CD4-positive, alpha-beta T cell (primary cell): Measurements from ENCODE around the gene CADM4. TPM values are rescaled to one million over a fixed set of nuclear protein-coding genes. Genes with fewer than 3 reads are reported as not detected.
A peak's percentile ranks its signal among the peaks of the same experiment; 100 is the strongest.

Experiments
- ATAC-seq: fragments of 200-7000 bp; cut with Tn5 transposase; one replicate; pipeline ENCODE4 v1.10.0; 2022; ENCODE audit warnings: mild to moderate bottlenecking; ENCODE audit not compliant: poor library complexity
- CTCF ChIA-PET: fragments of 350-600 bp; sonication (Branson Sonifier 250); formaldehyde crosslinking; loops from one replicate; lab custom pipeline; 2021; ENCODE audit warnings: antibody characterized with exemption, inconsistent platforms; lab: Charles Lee
- POLR2A ChIA-PET: fragments of 350-600 bp; sonication (Branson Sonifier 250); formaldehyde crosslinking; loops from one replicate; lab custom pipeline; 2021; ENCODE audit warnings: antibody characterized with exemption, inconsistent platforms; lab: Charles Lee
- DNase-seq, 14 experiments: peaks; one replicate each; pipeline ENCODE4 v3.0.0-alpha.2; 2013 to 2020; ENCODE audit warnings: mixed read lengths in 2 of 14
- H3K27ac ChIP-seq, 2 donors: one replicate each; pipeline versions ENCODE4 v1.5.1 to v1.7.0; 2013; ENCODE audit warnings: low read length in 2 of 2, low read depth in 1 of 2, mild to moderate bottlenecking in 1 of 2
- H3K27me3 ChIP-seq, 2 experiments: 1 replicate in 1 of 2; 2 replicates in 1 of 2; pipeline versions ENCODE4 v1.6.1 to v1.7.0; 2013; ENCODE audit warnings: low read length in 2 of 2, control low read depth in 1 of 2, mild to moderate bottlenecking in 1 of 2, moderate library complexity in 1 of 2; ENCODE audit not compliant: insufficient read depth in 2 of 2, control insufficient read depth in 1 of 2
- H3K36me3 ChIP-seq: one replicate; pipeline ENCODE4 v1.6.1; 2013; ENCODE audit warnings: low read length, control low read depth; ENCODE audit not compliant: insufficient read depth
- H3K4me1 ChIP-seq: one replicate; pipeline ENCODE4 v1.6.1; 2013; ENCODE audit warnings: low read length, control low read depth; ENCODE audit not compliant: insufficient read depth
- H3K4me3 ChIP-seq: one replicate; pipeline ENCODE4 v1.5.1; 2013; ENCODE audit warnings: mild to moderate bottlenecking, low read length, moderate library complexity
- H3K9me3 ChIP-seq, 2 experiments: 1 replicate in 1 of 2; 2 replicates in 1 of 2; pipeline versions ENCODE4 v1.6.1 to v1.7.0; 2013; ENCODE audit warnings: low read length in 2 of 2, mild to moderate bottlenecking in 2 of 2, control low read depth in 1 of 2, moderate library complexity in 1 of 2; ENCODE audit not compliant: control insufficient read depth in 1 of 2, insufficient read depth in 1 of 2
- H3K27ac Mint-ChIP-seq: one replicate; pipeline ENCODE4 v1.8.0; 2020; ENCODE audit warnings: mixed read lengths
- H3K27me3 Mint-ChIP-seq: one replicate; pipeline ENCODE4 v1.8.0; 2021; ENCODE audit warnings: mixed read lengths
- H3K36me3 Mint-ChIP-seq: one replicate; pipeline ENCODE4 v1.8.0; 2021; ENCODE audit warnings: low read depth, mixed read lengths
- H3K4me1 Mint-ChIP-seq: one replicate; pipeline ENCODE4 v1.8.0; 2021; ENCODE audit warnings: low read depth, mixed read lengths
- H3K4me3 Mint-ChIP-seq: one replicate; pipeline ENCODE4 v1.8.0; 2020; ENCODE audit warnings: mild to moderate bottlenecking, mixed read lengths
- H3K9me3 Mint-ChIP-seq: one replicate; pipeline ENCODE4 v1.8.0; 2020; ENCODE audit warnings: mixed read lengths
- intact Hi-C, 2 experiments: fragments of 100-400 bp; cut with DNase I in 1 of 2; cut with micrococcal nuclease in 1 of 2; formaldehyde crosslinking; loops; one replicate each; pipeline versions ENCODE4 v1.15.1 to v1.9.0; 2023 to 2025; cut with DNase I, micrococcal nuclease
- total RNA-seq, 174 experiments: library from RNA in 2 of 174; stranded (reverse) in 2 of 174; gene quantifications; one replicate each; pipeline ENCODE4 v1.2.3 and lab custom pipeline; 2021 to 2026
- TF ChIP-seq, protein P1 (sequence below): fragments of 200-600 bp; IDR thresholded peaks from one replicate; pipeline ENCODE4 v1.8.0; 2022; ENCODE audit warnings: antibody characterized with exemption, mild to moderate bottlenecking

Gene CADM4
- total RNA-seq, 2 experiments from 2014 or later, result 0.28 to 0.36 TPM

DNA sequence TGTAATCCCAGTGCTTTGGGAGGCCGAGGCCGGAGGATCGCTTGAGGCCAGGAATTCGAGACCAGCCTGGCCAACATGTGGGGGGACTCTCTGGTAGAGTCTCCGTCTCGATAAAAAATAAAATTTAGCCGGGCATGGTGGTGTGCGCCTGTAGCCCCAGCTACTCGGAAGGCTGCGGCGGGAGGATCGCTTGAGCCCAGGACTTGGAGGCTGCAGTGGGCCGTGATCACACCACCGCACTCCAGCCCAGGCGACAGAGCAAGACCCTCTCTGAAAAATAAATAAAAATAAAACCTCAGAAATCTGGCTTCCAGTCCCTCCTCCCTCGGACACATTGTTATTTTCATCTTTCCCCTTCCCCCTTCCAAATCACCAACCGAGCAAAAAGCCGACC lies 44.0 kb downstream of the CADM4 start:
- TF ChIP-seq, protein P1, sequence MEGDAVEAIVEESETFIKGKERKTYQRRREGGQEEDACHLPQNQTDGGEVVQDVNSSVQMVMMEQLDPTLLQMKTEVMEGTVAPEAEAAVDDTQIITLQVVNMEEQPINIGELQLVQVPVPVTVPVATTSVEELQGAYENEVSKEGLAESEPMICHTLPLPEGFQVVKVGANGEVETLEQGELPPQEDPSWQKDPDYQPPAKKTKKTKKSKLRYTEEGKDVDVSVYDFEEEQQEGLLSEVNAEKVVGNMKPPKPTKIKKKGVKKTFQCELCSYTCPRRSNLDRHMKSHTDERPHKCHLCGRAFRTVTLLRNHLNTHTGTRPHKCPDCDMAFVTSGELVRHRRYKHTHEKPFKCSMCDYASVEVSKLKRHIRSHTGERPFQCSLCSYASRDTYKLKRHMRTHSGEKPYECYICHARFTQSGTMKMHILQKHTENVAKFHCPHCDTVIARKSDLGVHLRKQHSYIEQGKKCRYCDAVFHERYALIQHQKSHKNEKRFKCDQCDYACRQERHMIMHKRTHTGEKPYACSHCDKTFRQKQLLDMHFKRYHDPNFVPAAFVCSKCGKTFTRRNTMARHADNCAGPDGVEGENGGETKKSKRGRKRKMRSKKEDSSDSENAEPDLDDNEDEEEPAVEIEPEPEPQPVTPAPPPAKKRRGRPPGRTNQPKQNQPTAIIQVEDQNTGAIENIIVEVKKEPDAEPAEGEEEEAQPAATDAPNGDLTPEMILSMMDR, result no peak
- Histone ChIP-seq H3K4me1 (peaks cover 44% of the 10 kb centered on the region), H3K27ac (peak overlapping the region; percentile 97), H3K9me3 (no peaks in the 10 kb centered on the region), H3K36me3 (peaks cover 35% of the 10 kb centered on the region), H3K4me3 (peak overlapping the region; percentile 73), H3K27me3 (no peaks in the 10 kb centered on the region)
- ChIA-PET POLR2A (interaction anchor here (0.9 to 3.3 kb wide), 19 partner anchors 9 to 204 kb away, joined by 3 to 52 read pairs (median 5); partner anchors contain the start of genes PHLDB3, PINLYP, SMG9 and XRCC1), CTCF (interaction anchor here (0.8 to 5.8 kb wide), 11 partner anchors 11 to 214 kb away, joined by 3 to 122 read pairs (median 7); partner anchors contain the start of gene XRCC1)
- Mint-ChIP-seq H3K27ac (peak overlapping the region; percentile 100), H3K9me3 (no peaks in the 10 kb centered on the region), H3K4me1 (peaks cover 47% of the 10 kb centered on the region), H3K27me3 (no peaks in the 10 kb centered on the region), H3K36me3 (peaks cover 61% of the 10 kb centered on the region), H3K4me3 (peak overlapping the region; percentile 96)
- ATAC-seq (peak; percentile 8), DNase-seq (peak in 2 of 14 experiments; percentile 9 to 17)
- intact Hi-C loops, result loop anchor here in 1 of 2 experiments (1.0 to 5.0 kb wide), 4 partner anchors 17 to 148 kb away; no protein-coding TSS in a partner anchor

GRCh38 chr19:43594710-43595604 lies 44.7 kb downstream of the CADM4 start:
- H3K27ac Mint-ChIP-seq, result peak overlapping the region; percentile 100
- no peaks in the 10 kb centered on the region for H3K9me3 Mint-ChIP-seq
- Histone ChIP-seq H3K4me1 (peaks cover 44% of the 10 kb centered on the region), H3K9me3 (no peaks in the 10 kb centered on the region), H3K36me3 (peaks cover 31% of the 10 kb centered on the region), H3K27ac (peak overlapping the region; percentile 97), H3K4me3 (peak overlapping the region; percentile 73), H3K27me3 (no peaks in the 10 kb centered on the region)
- peak; percentile 60 to 92 (median 70) for DNase-seq
- POLR2A ChIA-PET, result interaction anchor here (0.5 to 3.3 kb wide), 21 partner anchors 10 to 701 kb away, joined by 3 to 52 read pairs (median 4); partner anchors contain the start of genes PHLDB3, PINLYP, SMG9 and XRCC1
- TF ChIP-seq, protein P1, result peak; percentile 83
- intact Hi-C loops, result loop anchor here (1.0 to 5.0 kb wide), 7 partner anchors 17 to 148 kb away; partner anchors contain the start of gene ZNF575 (in 1 of the 2)
- H3K27me3 Mint-ChIP-seq, result no peaks in the 10 kb centered on the region
- H3K4me3 Mint-ChIP-seq, result peak overlapping the region; percentile 96
- peaks cover 50% of the 10 kb centered on the region for H3K4me1 Mint-ChIP-seq
- CTCF ChIA-PET, result interaction anchor here (0.5 to 5.8 kb wide), 36 partner anchors 8 to 182 kb away, joined by 3 to 122 read pairs (median 4); partner anchors contain the start of genes ETHE1, PHLDB3, PINLYP and PLAUR
- peaks cover 57% of the 10 kb centered on the region for H3K36me3 Mint-ChIP-seq
- peak; percentile 71 for ATAC-seq

- H3K36me3 Mint-ChIP-seq, result peaks cover 50% of the 10 kb centered on the region
- H3K27ac ChIP-seq, result peak overlapping the region; percentile 97
- ATAC-seq, result no peak
- no peaks in the 10 kb centered on the region for H3K27me3 ChIP-seq
- H3K4me1 ChIP-seq, result peaks cover 48% of the 10 kb centered on the region
- peak overlapping the region; percentile 73 for H3K4me3 ChIP-seq
- H3K9me3 Mint-ChIP-seq, result no peaks in the 10 kb centered on the region
- H3K4me1 Mint-ChIP-seq, result peaks cover 56% of the 10 kb centered on the region
- H3K4me3 Mint-ChIP-seq, result peak overlapping the region; percentile 81
- ChIA-PET POLR2A (interaction anchor here (0.5 to 3.3 kb wide), 17 partner anchors 11 to 701 kb away, joined by 3 to 52 read pairs (median 7); partner anchors contain the start of genes PHLDB3, PINLYP, XRCC1 and ZNF575), CTCF (interaction anchor here (0.5 to 5.8 kb wide), 28 partner anchors 10 to 183 kb away, joined by 3 to 122 read pairs (median 5); partner anchors contain the start of genes ETHE1, PHLDB3, PINLYP and PLAUR)
- no peaks in the 10 kb centered on the region for H3K27me3 Mint-ChIP-seq
- no peak for DNase-seq
- H3K9me3 ChIP-seq, result no peaks in the 10 kb centered on the region
- TF ChIP-seq, protein P1, result no peak
- peak overlapping the region; percentile 100 for H3K27ac Mint-ChIP-seq
- intact Hi-C loops, result loop anchor here (1.0 to 5.0 kb wide), 4 partner anchors 39 to 147 kb away; partner anchors contain the start of gene ZNF575 (in 1 of the 2)
- H3K36me3 ChIP-seq, result peaks cover 23% of the 10 kb centered on the region
Observed at GRCh38 chr19:43594081-43594697, 45.5 kb downstream of the CADM4 start.
